K562 (cell line): ENCODE results near the gene HYAL1. TPM values are rescaled to one million over a fixed set of nuclear protein-coding genes. Genes with fewer than 3 reads are reported as not detected.
A peak's percentile ranks its signal among the peaks of the same experiment; 100 is the strongest.

Experiments
- CBX5 ChIP-seq: IDR thresholded peaks from 2 replicates; pipeline ENCODE4 v1.6.1; 2014; ENCODE audit warnings: low read depth, borderline replicate concordance
- CCNT2 ChIP-seq: IDR thresholded peaks from 2 replicates; pipeline ENCODE4 v1.6.1; 2011; ENCODE audit warnings: borderline replicate concordance, low read depth, mild to moderate bottlenecking, moderate library complexity, mixed read lengths, low read length; ENCODE audit not compliant: insufficient read length; ENCODE audit errors: extremely low read depth
- CHD2 ChIP-seq: IDR thresholded peaks from 2 replicates; pipeline ENCODE4 v1.6.1; 2011; ENCODE audit warnings: low read depth, low read length
- EGR1 ChIP-seq: fragments of 450-650 bp; conservative IDR thresholded peaks from 2 replicates; pipeline ENCODE4 v1.6.1; 2017; ENCODE audit warnings: mild to moderate bottlenecking
- EZH2 ChIP-seq: IDR thresholded peaks from 2 replicates; pipeline ENCODE4 v1.6.1; 2012; ENCODE audit warnings: low read depth, mild to moderate bottlenecking, inconsistent platforms, low read length, borderline replicate concordance
- FOXJ3 ChIP-seq: sonication (generic); formaldehyde crosslinking; IDR thresholded peaks from 2 replicates; pipeline ENCODE4 v1.4.0; 2020; ENCODE audit warnings: mild to moderate bottlenecking, missing genetic modification reagents
- FOXO4 ChIP-seq: fragments of 450-650 bp; formaldehyde crosslinking; IDR thresholded peaks from 2 replicates; pipeline ENCODE4 v1.4.0; 2020; ENCODE audit warnings: mild to moderate bottlenecking, moderate library complexity
- FOXP4 ChIP-seq: sonication (generic); formaldehyde crosslinking; IDR thresholded peaks from 2 replicates; pipeline ENCODE4 v1.8.0; 2022; ENCODE audit warnings: mild to moderate bottlenecking, missing genetic modification reagents, borderline replicate concordance
- GATAD2A ChIP-seq: fragments of 450-650 bp; IDR thresholded peaks from 2 replicates; pipeline ENCODE4 v1.6.1; 2017
- HOMEZ ChIP-seq: fragments of 250-450 bp; sonication (Bioruptor Pico); IDR thresholded peaks from 2 replicates; pipeline ENCODE4 v1.4.0; 2020; ENCODE audit warnings: mild to moderate bottlenecking, moderate library complexity
- IFI16 ChIP-seq: fragments of 250-450 bp; sonication (Bioruptor Pico); IDR thresholded peaks from 2 replicates; pipeline ENCODE4 v2.1.2; 2022; ENCODE audit warnings: mild to moderate bottlenecking, inconsistent platforms
- LEF1 ChIP-seq: fragments of 450-650 bp; IDR thresholded peaks from 2 replicates; pipeline ENCODE4 v1.6.1; 2016; ENCODE audit warnings: mild to moderate bottlenecking
- NR2C2 ChIP-seq, 2 experiments: fragments of 200-800 bp in 1 of 2; sonication (Bioruptor generic) in 1 of 2; sonication (generic) in 1 of 2; formaldehyde crosslinking in 1 of 2; IDR thresholded peaks; 2 replicates each; pipeline versions ENCODE4 v1.6.1 to v1.8.0; 2016 to 2022; ENCODE audit warnings: mild to moderate bottlenecking in 1 of 2, missing compliant biosample characterization in 1 of 2, missing genetic modification characterization in 1 of 2, missing genetic modification reagents in 1 of 2
- NRF1 ChIP-seq, 2 experiments: fragments of 450-650 bp; IDR thresholded peaks in 1 of 2; conservative IDR thresholded peaks in 1 of 2; 2 replicates each; pipeline ENCODE4 v1.6.1; 2014; ENCODE audit warnings: mild to moderate bottlenecking in 2 of 2
- POLR2AphosphoS5 ChIP-seq: IDR thresholded peaks from 2 replicates; pipeline ENCODE4 v1.6.1; 2011; ENCODE audit warnings: mild to moderate bottlenecking, low read depth, low read length, moderate library complexity; ENCODE audit not compliant: control insufficient read depth, insufficient read depth
- PTTG1 ChIP-seq: fragments of 450-650 bp; IDR thresholded peaks from 2 replicates; pipeline ENCODE4 v1.6.1; 2016; ENCODE audit warnings: low read depth, mild to moderate bottlenecking, missing genetic modification characterization, missing compliant biosample characterization
- PYGO2 ChIP-seq: fragments of 450-650 bp; IDR thresholded peaks from 2 replicates; pipeline ENCODE4 v1.6.1; 2016; ENCODE audit warnings: mild to moderate bottlenecking, missing genetic modification characterization, moderate library complexity, missing compliant biosample characterization
- RBFOX2 ChIP-seq: fragments of 200-400 bp; formaldehyde crosslinking; IDR thresholded peaks from 2 replicates; pipeline ENCODE4 v1.6.1; 2017; ENCODE audit warnings: low read depth, mild to moderate bottlenecking, low read length, moderate library complexity
- SMARCA5 ChIP-seq: fragments of 450-650 bp; IDR thresholded peaks from 2 replicates; pipeline ENCODE4 v1.6.1; 2016
- ZNF140 ChIP-seq: fragments of 250-450 bp; sonication (Bioruptor Pico); IDR thresholded peaks from 2 replicates; pipeline ENCODE4 v1.8.0; 2021; ENCODE audit warnings: moderate library complexity, mild to moderate bottlenecking, inconsistent platforms
- ZNF551 ChIP-seq: fragments of 250-450 bp; sonication (Bioruptor Pico); IDR thresholded peaks from 2 replicates; pipeline ENCODE4 v1.5.0; 2021; ENCODE audit warnings: mild to moderate bottlenecking, moderate library complexity
- ZNF639 ChIP-seq, 2 experiments: fragments of 200-800 bp in 1 of 2; sonication (Bioruptor generic) in 1 of 2; sonication (generic) in 1 of 2; formaldehyde crosslinking in 1 of 2; IDR thresholded peaks in 1 of 2; conservative IDR thresholded peaks in 1 of 2; 2 replicates each; pipeline versions ENCODE4 v1.5.0 to v1.6.1; 2016 to 2020; ENCODE audit warnings: missing compliant biosample characterization in 1 of 2, missing genetic modification characterization in 1 of 2, missing genetic modification reagents in 1 of 2
- polyA plus RNA-seq, 8 experiments: library from polyadenylated mRNA; depleted of rRNA in 4 of 8; stranded (reverse) in 5 of 8; unstranded in 3 of 8; fragments of >200 nt; fragmentation: Nextera tagmentation in 2 of 8; fragmentation: Illumina TruSeq in 1 of 8; extraction: Ambion mirVana in 2 of 8; extraction: Trizol in 1 of 8; gene quantifications; 2 replicates each; pipeline versions ENCODE4 v1.2.1 to v1.2.3, GENCODE V29; 2011 to 2014; ENCODE audit warnings: inconsistent platforms in 1 of 8, missing spikeins in 1 of 8
- total RNA-seq, 7 experiments: library from RNA; depleted of rRNA in 6 of 7; stranded (reverse); fragments of >200 nt in 6 of 7; fragmentation: Illumina TruSeq in 2 of 7; extraction: Trizol in 2 of 7; gene quantifications; 2 replicates each; pipeline versions ENCODE4 v1.2.1 to v1.2.3, GENCODE V29; 2011 to 2021; ENCODE audit warnings: low replicate concordance in 1 of 7

Gene HYAL1
- total and polyA plus RNA-seq, 9 of the 15 experiments (the other 6 are each of a cell fraction or from before 2014, with no cell fraction given), result 1.4 to 8.5 (median 4.7) TPM

GRCh38 chr3:50337175-50337861 is 33.9 kb upstream of the HYAL1 start (continued):
- TF ChIP-seq ZNF551 (no peak), PTTG1 (tag) (no peak), ZNF140 (no peak), CHD2 (no peak), HOMEZ (CRISPR knock-in tag) (no peak), CCNT2 (peak; percentile 78), EZH2 (no peak), POLR2AphosphoS5 (peak; percentile 53; the same call in 1 of the 2 replicates), CBX5 (no peak), FOXP4 (CRISPR knock-in tag) (no peak), EGR1 (peak; percentile 95), FOXO4 (CRISPR knock-in tag) (no peak), IFI16 (CRISPR knock-in tag) (no peak), NR2C2 (CRISPR knock-in tag; IDR thresholded peaks at IDR 0.05) (no peak), NR2C2 (tag; IDR thresholded peaks at IDR 0.05) (peak; percentile 63; the same call in 1 of the 2 replicates), NRF1 (conservative IDR thresholded peaks at IDR 0.05 in 1 of 2, IDR thresholded peaks at IDR 0.05 in 1 of 2) (peak; percentile 95 to 96), ZNF639 (CRISPR knock-in tag; conservative IDR thresholded peaks at IDR 0.05 in 1 of 2, IDR thresholded peaks at IDR 0.05 in 1 of 2) (peak in 1 of 2 experiments; percentile 93; a peak in 2 of 4 replicates), PYGO2 (tag) (no peak), SMARCA5 (no peak), LEF1 (no peak), RBFOX2 (peak; percentile 95), FOXJ3 (no peak), GATAD2A (no peak)
